ENCODE data around the gene RUSC1.

RUSC1 gene

DNA sequence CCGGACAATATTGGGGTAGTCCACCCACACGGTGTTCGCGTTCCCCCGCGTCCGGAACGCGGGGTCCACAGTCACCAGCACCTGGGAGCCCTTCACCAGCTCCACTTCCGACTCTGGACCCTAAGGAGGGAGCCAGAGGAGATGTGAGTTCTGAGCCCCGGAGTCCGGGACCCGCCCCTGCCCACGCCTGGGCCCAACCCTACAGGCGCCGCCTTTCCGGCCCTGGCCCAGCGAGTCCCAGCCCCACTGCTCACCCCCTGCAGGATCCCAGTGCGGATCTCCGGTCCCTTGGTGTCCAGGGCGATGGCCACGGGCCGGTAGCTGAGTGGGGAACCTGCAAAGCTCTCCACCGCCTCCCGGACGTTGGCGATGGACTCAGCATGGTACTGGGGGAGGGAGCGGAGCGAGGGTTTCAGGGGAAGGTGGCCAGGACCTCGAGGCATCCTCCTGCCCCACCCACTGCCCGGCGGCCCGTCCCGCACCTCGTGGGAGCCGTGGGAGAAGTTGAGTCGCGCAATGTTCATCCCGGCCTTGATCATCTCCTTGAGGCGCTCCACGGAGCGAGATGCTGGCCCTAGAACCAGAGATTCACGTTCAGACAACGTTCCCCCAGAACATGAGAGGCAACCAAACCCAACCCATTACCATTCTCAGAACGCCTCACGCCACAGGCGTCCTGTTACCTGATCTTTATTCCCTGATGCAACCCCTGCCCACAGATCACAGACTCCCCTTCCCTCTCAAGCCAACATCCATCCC is 25.3 kb upstream of the RUSC1 start:
- in situ Hi-C loops (cut with MboI; ENCODE audit: low sequenced_read_pairs, unreplicated experiment) = no loop called here
- TF ChIP-seq CTCF (IDR thresholded peaks at IDR 0.05; ENCODE audit: borderline replicate concordance, control extremely low read depth, extremely low read depth, insufficient read depth, missing control alignments) = no peak
- DNase-seq (ENCODE audit: low spot score) = no peak

DNA sequence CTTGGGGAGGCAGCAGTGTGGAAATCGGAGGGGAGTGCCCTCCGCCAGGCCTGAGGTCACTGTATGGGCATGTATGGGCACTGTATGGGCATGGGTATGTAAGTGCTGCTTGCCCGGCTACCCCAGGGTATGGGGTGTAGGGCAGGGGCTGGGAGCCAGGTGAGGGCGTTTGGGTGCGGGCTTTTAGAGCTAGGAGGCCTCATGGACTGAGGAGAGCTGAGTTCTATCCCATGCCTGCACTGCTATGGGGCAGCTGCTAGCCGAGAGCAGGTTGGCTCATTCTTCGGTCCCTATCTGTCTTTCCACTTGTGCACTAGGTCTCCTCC is 24.8 kb upstream of the RUSC1 start:
- in situ Hi-C loops (cut with MboI; ENCODE audit: low sequenced_read_pairs, unreplicated experiment) = no loop called here
- no peak for TF ChIP-seq CTCF (IDR thresholded peaks at IDR 0.05; ENCODE audit: borderline replicate concordance, control extremely low read depth, extremely low read depth, insufficient read depth, missing control alignments)
- DNase-seq (ENCODE audit: low spot score) = no peak

- in situ Hi-C loops (cut with MboI; ENCODE audit: low sequenced_read_pairs, unreplicated experiment) = no loop called here
- no peak for TF ChIP-seq CTCF (IDR thresholded peaks at IDR 0.05; ENCODE audit: borderline replicate concordance, control extremely low read depth, extremely low read depth, insufficient read depth, missing control alignments)
- DNase-seq (ENCODE audit: low spot score) = no peak
Observed at GRCh38 chr1:155296661-155297060, 24.0 kb upstream of the RUSC1 start.

DNA sequence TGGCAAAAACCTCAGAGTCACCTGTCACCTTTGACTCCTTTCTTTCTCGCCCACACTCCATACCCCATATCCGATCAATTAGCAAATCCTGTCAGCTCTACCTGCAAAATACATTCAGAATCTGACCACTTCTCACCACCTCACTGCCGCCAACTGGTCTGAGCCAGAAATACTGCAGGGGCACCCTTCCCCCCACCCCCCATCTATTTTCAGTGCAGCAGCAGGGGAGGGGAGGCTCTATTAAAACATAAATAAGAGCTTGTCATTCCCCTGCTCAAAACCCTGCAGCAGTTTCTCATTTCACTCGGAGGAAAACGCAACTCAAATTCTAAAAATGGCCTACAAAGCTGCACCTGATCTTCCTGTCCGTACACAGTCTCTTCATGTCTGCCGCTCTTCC is 23.3 kb upstream of the RUSC1 start:
- no peak for TF ChIP-seq CTCF (IDR thresholded peaks at IDR 0.05; ENCODE audit: borderline replicate concordance, control extremely low read depth, extremely low read depth, insufficient read depth, missing control alignments)
- no peak for DNase-seq (ENCODE audit: low spot score)
- in situ Hi-C loops (cut with MboI; ENCODE audit: low sequenced_read_pairs, unreplicated experiment) = no loop called here

GRCh38 chr1:155300024-155300423 is 20.7 kb upstream of the RUSC1 start:
- in situ Hi-C loops (cut with MboI; ENCODE audit: low sequenced_read_pairs, unreplicated experiment) = no loop called here
- no peak for TF ChIP-seq CTCF (IDR thresholded peaks at IDR 0.05; ENCODE audit: borderline replicate concordance, control extremely low read depth, extremely low read depth, insufficient read depth, missing control alignments)
- DNase-seq (ENCODE audit: low spot score) = no peak

GRCh38 chr1:155300553-155301329 is 20.0 kb upstream of the RUSC1 start:
- in situ Hi-C loops (cut with MboI; ENCODE audit: low sequenced_read_pairs, unreplicated experiment) = no loop called here
- no peak for TF ChIP-seq CTCF (IDR thresholded peaks at IDR 0.05; ENCODE audit: borderline replicate concordance, control extremely low read depth, extremely low read depth, insufficient read depth, missing control alignments)
- DNase-seq (ENCODE audit: low spot score) = no peak
